DND-41 (cell line): ENCODE measurements around the gene ABCA13.

Source experiments
- ATAC-seq: fragments of 200-7000 bp; cut with Tn5 transposase; 3 replicates; pipeline ENCODE4 v1.9.1; 2021; ENCODE audit warnings: low read depth; ENCODE audit not compliant: insufficient read depth
- DNase-seq: peaks from one replicate; pipeline ENCODE4 v3.0.0-alpha.2; 2020
- H2AFZ ChIP-seq: 2 replicates; pipeline ENCODE4 v1.6.0; 2012; ENCODE audit warnings: low read depth, low read length
- H3K27ac ChIP-seq: 2 replicates; pipeline ENCODE4 v1.5.1; 2012; ENCODE audit warnings: low read length, inconsistent platforms
- H3K27me3 ChIP-seq: fragments of 200-600 bp; sonication (generic); 2 replicates; pipeline ENCODE4 v1.6.0; 2012; ENCODE audit warnings: low read length, mild to moderate bottlenecking, inconsistent platforms; ENCODE audit not compliant: insufficient read depth, poor library complexity
- H3K36me3 ChIP-seq: 2 replicates; pipeline ENCODE4 v1.5.1; 2012; ENCODE audit warnings: low read length, inconsistent platforms; ENCODE audit not compliant: insufficient read depth
- H3K4me1 ChIP-seq: 2 replicates; pipeline ENCODE4 v1.5.1; 2012; ENCODE audit warnings: mild to moderate bottlenecking, low read length; ENCODE audit not compliant: insufficient read depth
- H3K4me2 ChIP-seq: 2 replicates; pipeline ENCODE4 v1.6.0; 2012; ENCODE audit warnings: mild to moderate bottlenecking, moderate library complexity, low read length, inconsistent platforms; ENCODE audit not compliant: insufficient read depth
- H3K4me3 ChIP-seq, 2 experiments: fragments of 200-600 bp in 1 of 2; shearing (Covaris generic) in 1 of 2; 2 replicates each; pipeline ENCODE4 v1.5.1; 2012 to 2016; ENCODE audit warnings: inconsistent platforms in 2 of 2, low read length in 2 of 2, mild to moderate bottlenecking in 2 of 2, low read depth in 1 of 2, moderate library complexity in 1 of 2
- H3K79me2 ChIP-seq: 2 replicates; pipeline ENCODE4 v1.6.0; 2012; ENCODE audit warnings: low read length, inconsistent platforms; ENCODE audit not compliant: insufficient read depth
- H3K9ac ChIP-seq: 2 replicates; pipeline ENCODE4 v1.6.0; 2012; ENCODE audit warnings: low read depth, mild to moderate bottlenecking, inconsistent platforms, low read length, moderate library complexity
- H3K9me3 ChIP-seq: 2 replicates; pipeline ENCODE4 v1.5.1; 2012; ENCODE audit warnings: low read length, moderate library complexity, mild to moderate bottlenecking, inconsistent platforms; ENCODE audit not compliant: insufficient read depth, severe bottlenecking
- H4K20me1 ChIP-seq: 2 replicates; pipeline ENCODE4 v1.6.0; 2012; ENCODE audit warnings: low read length; ENCODE audit not compliant: insufficient read depth
- EZH2 ChIP-seq: IDR thresholded peaks from 3 replicates; pipeline ENCODE4 v1.6.1; 2012; ENCODE audit warnings: borderline replicate concordance, low read depth, mild to moderate bottlenecking, moderate library complexity, low read length, inconsistent platforms; ENCODE audit not compliant: severe bottlenecking
- TF ChIP-seq, protein P1 (sequence below): IDR thresholded peaks from 2 replicates; pipeline ENCODE4 v1.5.1; 2012; ENCODE audit warnings: borderline replicate concordance, low read length, moderate library complexity, mild to moderate bottlenecking; ENCODE audit not compliant: poor library complexity, severe bottlenecking; ENCODE audit errors: extremely low read depth

Gene ABCA13

DNA sequence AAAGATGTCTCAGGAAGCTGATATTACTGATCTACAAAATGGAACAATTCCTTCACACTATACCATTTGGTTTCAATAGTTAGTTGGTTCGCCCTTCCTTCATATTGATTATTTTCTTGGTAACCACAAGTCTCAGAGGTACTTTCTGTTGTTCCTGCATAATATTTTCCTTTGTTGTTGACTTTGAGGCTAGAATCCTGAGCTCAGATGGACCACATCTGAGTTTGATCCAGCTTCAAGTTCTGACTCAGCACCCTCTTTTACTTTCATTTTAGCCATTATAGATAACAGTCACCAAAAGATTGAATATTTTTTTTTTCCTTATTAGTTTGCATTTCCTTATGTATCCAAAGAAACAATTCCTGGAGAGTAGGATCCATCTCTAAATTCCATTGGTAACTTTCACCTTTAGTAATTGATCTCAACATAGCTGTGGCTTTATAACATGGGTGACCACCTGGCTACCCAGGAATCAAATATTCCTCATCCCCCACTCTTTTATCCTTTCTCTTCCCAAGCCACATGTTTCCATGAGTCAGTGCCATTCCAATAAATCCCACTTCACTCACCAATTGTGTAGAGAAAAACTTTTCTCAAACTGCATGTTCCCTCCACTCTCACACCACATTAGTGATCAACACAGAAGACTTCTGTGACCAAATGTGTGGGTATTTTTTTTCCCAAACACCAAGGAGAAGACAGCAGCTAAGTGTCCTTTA is 9.7 kb upstream of the ABCA13 start:
- ATAC-seq (no peak), DNase-seq (no peak)
- Histone ChIP-seq H3K9me3 (peaks cover 3% of the 10 kb centered on the region), H3K4me2 (no peak overlapping the region), H3K27me3 (no peaks in the 10 kb centered on the region), H2AFZ (no peak overlapping the region), H3K4me1 (no peaks in the 10 kb centered on the region), H4K20me1 (no peaks in the 10 kb centered on the region), H3K9ac (no peak overlapping the region), H3K4me3 (no peak overlapping the region), H3K79me2 (no peaks in the 10 kb centered on the region), H3K27ac (no peak overlapping the region), H3K36me3 (no peaks in the 10 kb centered on the region)
- TF ChIP-seq, protein P1, sequence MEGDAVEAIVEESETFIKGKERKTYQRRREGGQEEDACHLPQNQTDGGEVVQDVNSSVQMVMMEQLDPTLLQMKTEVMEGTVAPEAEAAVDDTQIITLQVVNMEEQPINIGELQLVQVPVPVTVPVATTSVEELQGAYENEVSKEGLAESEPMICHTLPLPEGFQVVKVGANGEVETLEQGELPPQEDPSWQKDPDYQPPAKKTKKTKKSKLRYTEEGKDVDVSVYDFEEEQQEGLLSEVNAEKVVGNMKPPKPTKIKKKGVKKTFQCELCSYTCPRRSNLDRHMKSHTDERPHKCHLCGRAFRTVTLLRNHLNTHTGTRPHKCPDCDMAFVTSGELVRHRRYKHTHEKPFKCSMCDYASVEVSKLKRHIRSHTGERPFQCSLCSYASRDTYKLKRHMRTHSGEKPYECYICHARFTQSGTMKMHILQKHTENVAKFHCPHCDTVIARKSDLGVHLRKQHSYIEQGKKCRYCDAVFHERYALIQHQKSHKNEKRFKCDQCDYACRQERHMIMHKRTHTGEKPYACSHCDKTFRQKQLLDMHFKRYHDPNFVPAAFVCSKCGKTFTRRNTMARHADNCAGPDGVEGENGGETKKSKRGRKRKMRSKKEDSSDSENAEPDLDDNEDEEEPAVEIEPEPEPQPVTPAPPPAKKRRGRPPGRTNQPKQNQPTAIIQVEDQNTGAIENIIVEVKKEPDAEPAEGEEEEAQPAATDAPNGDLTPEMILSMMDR, result no peak
- no peak for TF ChIP-seq EZH2

DNA sequence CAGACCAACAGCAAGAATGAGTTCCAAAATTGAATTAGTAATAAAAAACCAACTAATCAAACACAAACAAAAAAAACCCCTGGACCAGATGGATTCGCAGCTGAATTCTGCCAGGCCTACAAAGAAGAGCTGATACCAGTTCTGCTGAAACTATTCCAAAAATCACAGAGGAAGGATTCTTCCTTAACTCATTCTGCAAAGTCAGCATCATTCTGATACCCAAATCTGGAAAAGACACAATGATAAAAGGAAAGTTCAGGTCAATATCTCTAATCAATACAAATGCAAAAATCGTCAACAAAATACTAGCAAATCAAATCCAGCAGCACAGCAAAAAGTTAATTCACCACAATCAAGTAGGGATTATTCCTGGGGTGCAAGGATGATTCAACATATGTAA is 6.1 kb upstream of the ABCA13 start:
- no peak for DNase-seq
- TF ChIP-seq, protein P1, result no peak
- no peak for TF ChIP-seq EZH2
- no peak overlapping the region for H2AFZ ChIP-seq
- H3K4me1 ChIP-seq, result no peaks in the 10 kb centered on the region
- no peak overlapping the region for H3K9ac ChIP-seq
- H3K36me3 ChIP-seq, result no peaks in the 10 kb centered on the region
- no peaks in the 10 kb centered on the region for H4K20me1 ChIP-seq
- peaks cover 3% of the 10 kb centered on the region for H3K9me3 ChIP-seq
- H3K4me2 ChIP-seq, result no peak overlapping the region
- no peak overlapping the region for H3K27ac ChIP-seq
- no peaks in the 10 kb centered on the region for H3K79me2 ChIP-seq
- no peaks in the 10 kb centered on the region for H3K27me3 ChIP-seq
- H3K4me3 ChIP-seq, result no peak overlapping the region
- ATAC-seq, result no peak

DNA sequence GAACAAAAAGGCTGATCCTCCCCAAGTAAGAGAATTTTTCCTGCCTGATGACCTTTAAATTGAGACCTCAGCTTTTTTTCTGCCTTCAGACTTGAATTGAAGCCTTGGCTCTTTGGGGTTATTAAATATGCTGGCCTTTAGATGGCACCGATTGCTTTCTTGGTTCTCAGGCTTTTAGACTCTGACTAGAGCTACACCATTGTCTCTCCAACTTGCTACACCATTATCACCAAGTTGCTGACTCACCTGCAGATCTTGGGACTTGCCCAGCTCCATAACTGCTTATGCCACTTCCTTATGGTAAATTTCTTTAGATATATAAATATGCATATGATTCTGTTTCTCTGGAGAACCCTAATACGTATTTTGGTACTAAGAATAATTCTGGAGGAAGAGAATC is 3.1 kb upstream of the ABCA13 start:
- Histone ChIP-seq H3K27me3 (no peaks in the 10 kb centered on the region), H3K79me2 (no peaks in the 10 kb centered on the region), H3K36me3 (no peaks in the 10 kb centered on the region), H4K20me1 (no peaks in the 10 kb centered on the region), H3K4me2 (no peak overlapping the region), H2AFZ (no peak overlapping the region), H3K4me3 (no peak overlapping the region), H3K9me3 (no peaks in the 10 kb centered on the region), H3K4me1 (no peaks in the 10 kb centered on the region), H3K27ac (no peak overlapping the region), H3K9ac (no peak overlapping the region)
- DNase-seq (no peak), ATAC-seq (no peak)
- no peak for TF ChIP-seq EZH2
- TF ChIP-seq, protein P1, result no peak
